ENCODE measurements around the gene MEIS2. TPM values are rescaled to one million over a fixed set of nuclear protein-coding genes. Genes with fewer than 3 reads are reported as not detected.

Gene MEIS2
- total RNA-seq, 2 experiments from 2014 or later, result not detected

- H3K4me1 Mint-ChIP-seq (ENCODE audit: low read depth), result peaks cover 28% of the 10 kb centered on the region
- DNase-seq, result no peak
- ChIA-PET CTCF (no interaction called here), POLR2A (no interaction called here)
- no peak overlapping the region for H3K27ac Mint-ChIP-seq
- peaks cover 7% of the 10 kb centered on the region for H3K9me3 Mint-ChIP-seq
- peaks cover 11% of the 10 kb centered on the region for H3K36me3 Mint-ChIP-seq
- intact Hi-C loops (cut with micrococcal nuclease), result loop anchor here (10.0 kb wide), 1 partner anchor 598 kb away; no protein-coding TSS in a partner anchor
- H3K4me3 Mint-ChIP-seq, result no peak overlapping the region
- H3K27me3 Mint-ChIP-seq, result peaks cover 76% of the 10 kb centered on the region
Observed at GRCh38 chr15:37103163-37103435, 2.8 kb upstream of the MEIS2 start.

DNA sequence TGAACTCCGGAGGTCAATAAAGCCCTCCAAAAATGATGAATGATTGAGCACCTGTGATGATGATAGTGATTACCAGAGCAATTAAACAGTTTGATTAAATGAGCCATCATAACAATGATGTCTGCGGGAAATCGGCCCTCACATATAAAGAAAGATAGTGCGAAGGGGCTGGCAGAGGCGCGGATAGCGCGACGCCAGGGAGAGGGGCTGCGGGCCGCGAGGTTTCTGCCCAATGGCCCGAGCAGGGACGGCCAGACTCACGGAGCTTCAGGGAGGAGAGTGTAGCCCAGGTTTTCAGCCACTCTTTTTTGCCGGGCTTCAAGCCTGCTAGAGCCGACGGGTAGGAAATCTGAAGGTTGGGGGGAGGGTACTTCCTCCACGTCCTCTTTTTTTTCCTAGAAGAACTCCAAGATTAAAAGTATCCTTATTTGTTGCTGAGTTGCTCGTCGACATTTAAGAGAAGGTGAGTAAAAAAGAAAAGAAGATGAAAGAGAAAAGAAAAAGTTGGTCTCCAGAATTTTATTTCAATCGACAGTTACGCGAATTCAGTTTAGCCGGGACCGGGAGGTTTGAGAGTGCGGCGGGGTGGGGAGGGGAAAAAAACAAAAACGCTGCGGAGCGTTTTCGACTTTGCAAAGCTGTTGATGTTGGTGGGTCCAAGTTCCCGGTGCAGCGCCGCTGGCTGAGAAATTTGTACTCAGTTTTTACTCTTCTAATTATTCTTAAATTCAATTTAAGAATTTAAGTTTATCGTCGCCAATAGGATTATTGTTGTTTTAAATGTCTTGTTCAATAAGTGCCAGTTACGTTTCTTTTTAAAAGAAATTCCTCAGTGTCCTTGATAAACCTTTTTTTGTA lies 2.2 kb upstream of the MEIS2 start:
- peaks cover 7% of the 10 kb centered on the region for H3K9me3 Mint-ChIP-seq
- peaks cover 33% of the 10 kb centered on the region for H3K4me1 Mint-ChIP-seq (ENCODE audit: low read depth)
- ChIA-PET CTCF (no interaction called here), POLR2A (no interaction called here)
- H3K4me3 Mint-ChIP-seq, result peak overlapping the region; percentile 20
- H3K27me3 Mint-ChIP-seq, result peaks cover 76% of the 10 kb centered on the region
- peak overlapping the region; percentile 60 for H3K27ac Mint-ChIP-seq
- peaks cover 9% of the 10 kb centered on the region for H3K36me3 Mint-ChIP-seq
- intact Hi-C loops (cut with micrococcal nuclease), result loop anchor here (10.0 kb wide), 1 partner anchor 598 kb away; no protein-coding TSS in a partner anchor
- DNase-seq, result no peak

GRCh38 chr15:37101980-37102304 lies 1.6 kb upstream of the MEIS2 start:
- CTCF ChIA-PET, result no interaction called here
- peaks cover 39% of the 10 kb centered on the region for H3K4me1 Mint-ChIP-seq (ENCODE audit: low read depth)
- peak overlapping the region; percentile 80 for H3K4me3 Mint-ChIP-seq
- POLR2A ChIA-PET, result no interaction called here
- H3K36me3 Mint-ChIP-seq, result peaks cover 10% of the 10 kb centered on the region
- peak overlapping the region; percentile 60 for H3K27ac Mint-ChIP-seq
- intact Hi-C loops (cut with micrococcal nuclease), result loop anchor here (10.0 kb wide), 1 partner anchor 597 kb away; no protein-coding TSS in a partner anchor
- H3K27me3 Mint-ChIP-seq, result peaks cover 76% of the 10 kb centered on the region
- peaks cover 7% of the 10 kb centered on the region for H3K9me3 Mint-ChIP-seq
- DNase-seq, result no peak

- H3K27me3 Mint-ChIP-seq, result peaks cover 78% of the 10 kb centered on the region
- H3K36me3 Mint-ChIP-seq, result peaks cover 10% of the 10 kb centered on the region
- H3K4me1 Mint-ChIP-seq (ENCODE audit: low read depth), result peaks cover 43% of the 10 kb centered on the region
- CTCF ChIA-PET, result interaction anchor here (1.2 kb wide), 1 partner anchor 36 kb away, joined by 3 read pairs; no protein-coding TSS in a partner anchor
- POLR2A ChIA-PET, result interaction anchor here (0.7 kb wide), 1 partner anchor 1191 kb away, joined by 3 read pairs; no protein-coding TSS in a partner anchor
- peaks cover 7% of the 10 kb centered on the region for H3K9me3 Mint-ChIP-seq
- peak overlapping the region; percentile 80 for H3K4me3 Mint-ChIP-seq
- H3K27ac Mint-ChIP-seq, result peak overlapping the region; percentile 50
- no peak for DNase-seq
- intact Hi-C loops (cut with micrococcal nuclease), result loop anchor here (10.0 kb wide), 1 partner anchor 596 kb away; no protein-coding TSS in a partner anchor
Observed at GRCh38 chr15:37100966-37101215, 542 bp upstream of the MEIS2 start.

DNA sequence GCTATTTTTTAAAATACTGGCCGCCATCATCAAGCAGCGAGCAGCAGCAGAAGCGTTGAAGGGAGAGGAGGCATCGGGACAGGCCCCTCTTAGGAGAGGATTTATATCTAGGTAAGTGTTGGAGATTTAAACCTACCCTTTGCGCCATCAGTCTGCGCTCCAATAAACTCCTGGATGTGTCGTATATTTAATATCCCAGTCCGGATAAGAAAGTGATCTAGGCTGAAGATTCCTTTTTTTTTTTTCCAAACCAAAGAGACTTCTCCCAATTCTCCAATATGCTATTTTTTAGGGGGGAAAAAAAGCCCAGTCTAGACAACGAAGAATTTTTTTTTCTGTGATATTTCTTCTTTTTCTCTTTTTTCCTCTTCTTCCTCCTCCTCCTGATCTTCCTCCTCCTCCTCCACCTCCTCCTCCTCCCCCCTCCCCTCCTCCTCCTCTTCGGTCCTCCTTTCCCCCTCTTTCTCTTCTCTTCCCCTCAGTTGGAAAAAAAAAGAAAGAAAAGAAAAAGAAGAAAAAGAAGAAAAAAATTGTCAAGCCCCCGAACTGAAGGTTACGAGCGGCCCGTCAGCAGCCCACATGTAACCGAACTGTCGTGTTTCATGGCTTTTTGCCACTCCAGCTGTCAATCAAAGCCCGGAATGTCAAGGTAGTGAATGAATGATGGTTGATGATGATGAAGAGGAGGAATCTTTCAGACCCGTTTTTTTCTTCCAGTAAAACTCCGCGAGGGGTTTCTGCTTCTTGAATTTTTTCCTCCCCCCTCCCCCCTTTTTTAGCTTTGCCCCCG lies 835 bp downstream of the MEIS2 start:
- no peak for DNase-seq
- intact Hi-C loops (cut with micrococcal nuclease), result loop anchor here (2.0 to 10.0 kb wide), 2 partner anchors 521 to 595 kb away; partner anchors contain the start of gene CDIN1
- ChIA-PET POLR2A (no interaction called here), CTCF (interaction anchor here (1.2 kb wide), 1 partner anchor 37 kb away, joined by 3 read pairs; no protein-coding TSS in a partner anchor)
- Mint-ChIP-seq H3K36me3 (peaks cover 10% of the 10 kb centered on the region), H3K27me3 (peaks cover 78% of the 10 kb centered on the region), H3K9me3 (peaks cover 5% of the 10 kb centered on the region), H3K27ac (no peak overlapping the region), H3K4me3 (peak overlapping the region; percentile 86), H3K4me1 (ENCODE audit: low read depth) (peaks cover 43% of the 10 kb centered on the region)

DNA sequence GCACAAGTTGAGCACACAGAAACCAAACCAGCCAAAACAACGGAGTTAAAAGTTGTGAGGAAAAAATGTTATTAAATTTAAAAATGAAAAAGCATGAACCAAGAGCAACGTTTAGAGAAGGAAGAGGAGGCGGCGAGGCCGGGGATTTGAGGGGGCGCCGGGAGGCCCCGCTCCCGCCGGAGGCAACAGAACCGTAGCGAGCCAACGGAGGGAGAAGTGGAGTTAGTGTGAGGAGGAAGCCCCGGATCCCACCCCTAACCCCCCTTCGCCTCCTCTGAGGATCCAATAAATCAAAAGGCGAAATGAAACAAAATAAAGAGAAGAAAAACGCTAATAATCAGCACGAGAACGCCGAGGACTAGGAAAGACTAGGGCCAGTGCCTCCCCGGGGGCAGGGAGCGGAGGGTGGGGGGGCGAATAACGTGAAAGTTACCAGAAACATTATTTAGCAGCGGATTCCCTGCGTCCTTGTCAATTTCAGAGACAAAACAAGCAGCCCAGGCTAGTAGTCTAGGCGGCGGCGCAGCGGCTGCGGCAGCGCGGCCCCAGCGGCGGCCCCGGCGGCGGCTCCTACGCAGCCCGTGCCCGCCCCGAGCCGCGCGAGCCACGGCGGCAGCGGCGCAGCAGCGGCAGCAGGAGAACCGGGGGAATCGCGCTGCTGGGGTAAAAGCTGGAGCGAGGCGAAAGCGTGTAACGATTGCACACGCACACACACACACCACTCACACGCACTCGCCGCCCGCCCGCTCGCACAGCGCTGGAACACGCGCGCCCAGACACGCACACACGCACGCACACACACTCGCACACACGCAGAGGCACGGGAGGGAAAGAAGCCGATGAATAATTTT lies 1.7 kb downstream of the MEIS2 start:
- POLR2A ChIA-PET, result no interaction called here
- Mint-ChIP-seq H3K4me3 (peak overlapping the region; percentile 69), H3K27ac (no peak overlapping the region), H3K27me3 (peaks cover 79% of the 10 kb centered on the region), H3K9me3 (peaks cover 3% of the 10 kb centered on the region), H3K36me3 (peaks cover 10% of the 10 kb centered on the region), H3K4me1 (ENCODE audit: low read depth) (peaks cover 43% of the 10 kb centered on the region)
- CTCF ChIA-PET, result no interaction called here
- DNase-seq, result peak; percentile 29
- intact Hi-C loops (cut with micrococcal nuclease), result loop anchor here (2.0 kb wide), 1 partner anchor 520 kb away; the partner anchor contains the start of gene CDIN1

GRCh38 chr15:37097144-37097919 lies 3.0 kb downstream of the MEIS2 start:
- peaks cover 7% of the 10 kb centered on the region for H3K36me3 Mint-ChIP-seq
- POLR2A ChIA-PET, result interaction anchor here (1.1 kb wide), 1 partner anchor 42 kb away, joined by 4 read pairs; no protein-coding TSS in a partner anchor
- no peak overlapping the region for H3K27ac Mint-ChIP-seq
- H3K9me3 Mint-ChIP-seq, result peaks cover 3% of the 10 kb centered on the region
- intact Hi-C loops (cut with micrococcal nuclease), result no loop called here
- H3K27me3 Mint-ChIP-seq, result peaks cover 82% of the 10 kb centered on the region
- CTCF ChIA-PET, result no interaction called here
- no peak for DNase-seq
- H3K4me3 Mint-ChIP-seq, result no peak overlapping the region
- H3K4me1 Mint-ChIP-seq (ENCODE audit: low read depth), result peaks cover 39% of the 10 kb centered on the region

- Mint-ChIP-seq H3K9me3 (no peaks in the 10 kb centered on the region), H3K27me3 (peaks cover 79% of the 10 kb centered on the region), H3K4me1 (ENCODE audit: low read depth) (peaks cover 36% of the 10 kb centered on the region), H3K4me3 (no peak overlapping the region), H3K27ac (no peak overlapping the region), H3K36me3 (peaks cover 5% of the 10 kb centered on the region)
- intact Hi-C loops (cut with micrococcal nuclease), result no loop called here
- no peak for DNase-seq
- POLR2A ChIA-PET, result interaction anchor here (1.1 kb wide), 1 partner anchor 43 kb away, joined by 4 read pairs; no protein-coding TSS in a partner anchor
- CTCF ChIA-PET, result no interaction called here
Observed at GRCh38 chr15:37096558-37097143, 3.7 kb downstream of the MEIS2 start.

GRCh38 chr15:37095770-37096557 lies 4.4 kb downstream of the MEIS2 start:
- CTCF ChIA-PET, result no interaction called here
- H3K4me3 Mint-ChIP-seq, result no peak overlapping the region
- peaks cover 33% of the 10 kb centered on the region for H3K4me1 Mint-ChIP-seq (ENCODE audit: low read depth)
- intact Hi-C loops (cut with micrococcal nuclease), result no loop called here
- no peak overlapping the region for H3K27ac Mint-ChIP-seq
- H3K27me3 Mint-ChIP-seq, result peaks cover 77% of the 10 kb centered on the region
- DNase-seq, result no peak
- no peaks in the 10 kb centered on the region for H3K9me3 Mint-ChIP-seq
- POLR2A ChIA-PET, result interaction anchor here (0.5 kb wide), 1 partner anchor 1312 kb away, joined by 3 read pairs; no protein-coding TSS in a partner anchor
- H3K36me3 Mint-ChIP-seq, result peaks cover 5% of the 10 kb centered on the region

GRCh38 chr15:37094915-37095711 lies 5.2 kb downstream of the MEIS2 start:
- Mint-ChIP-seq H3K4me1 (ENCODE audit: low read depth) (peaks cover 31% of the 10 kb centered on the region), H3K4me3 (no peak overlapping the region), H3K27ac (no peak overlapping the region), H3K27me3 (peaks cover 75% of the 10 kb centered on the region), H3K36me3 (peaks cover 3% of the 10 kb centered on the region), H3K9me3 (no peaks in the 10 kb centered on the region)
- DNase-seq, result no peak
- ChIA-PET POLR2A (interaction anchor here (0.5 kb wide), 1 partner anchor 1313 kb away, joined by 3 read pairs; no protein-coding TSS in a partner anchor), CTCF (no interaction called here)
- intact Hi-C loops (cut with micrococcal nuclease), result no loop called here

All from activated CD4-positive, alpha-beta memory T cell treated with anti-CD3 and anti-CD28 coated beads for 36 hours (primary cell).